ENCODE data around the gene SLC6A7.
A peak's percentile ranks its signal among the peaks of the same experiment; 100 is the strongest.

SLC6A7 gene

DNA sequence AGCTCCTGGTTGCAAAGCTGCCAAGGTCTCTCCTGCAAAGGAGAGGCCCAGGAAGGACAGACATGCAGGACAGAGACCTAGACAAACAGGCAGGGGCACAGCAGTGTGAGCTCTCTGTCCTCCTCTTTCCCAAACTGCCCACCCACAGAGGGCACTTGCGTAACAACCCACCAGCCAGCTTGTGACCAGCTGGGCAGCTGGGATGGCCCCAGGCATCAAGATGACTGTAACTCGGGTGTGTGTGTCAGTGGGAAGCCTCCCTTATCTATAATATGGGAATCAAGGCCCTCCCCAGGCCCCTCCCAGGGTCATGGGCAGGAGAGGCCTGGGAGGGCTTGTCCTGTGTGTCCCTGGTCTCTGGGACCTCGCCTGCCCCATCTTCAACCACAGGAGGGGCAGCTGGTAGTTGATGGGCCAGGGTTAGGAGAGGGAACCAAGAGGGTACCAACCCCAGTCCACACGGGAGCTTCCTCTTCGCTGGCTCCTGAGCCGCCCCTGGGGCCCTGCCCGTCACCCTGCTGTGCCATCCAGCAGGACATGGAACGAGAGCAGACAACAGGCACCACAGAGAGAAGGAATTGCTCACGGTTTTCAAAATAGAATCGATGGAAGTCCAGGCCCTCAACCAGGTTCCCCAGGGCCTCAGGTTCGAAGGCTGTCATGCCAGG lies 37.9 kb downstream of the SLC6A7 start:
- TF ChIP-seq TAF1 (IDR thresholded peaks at IDR 0.05; ENCODE audit: low read depth) (no peak), CEBPB (IDR thresholded peaks at IDR 0.05) (peak; percentile 40; the same call in 1 of the 2 replicates)

DNA sequence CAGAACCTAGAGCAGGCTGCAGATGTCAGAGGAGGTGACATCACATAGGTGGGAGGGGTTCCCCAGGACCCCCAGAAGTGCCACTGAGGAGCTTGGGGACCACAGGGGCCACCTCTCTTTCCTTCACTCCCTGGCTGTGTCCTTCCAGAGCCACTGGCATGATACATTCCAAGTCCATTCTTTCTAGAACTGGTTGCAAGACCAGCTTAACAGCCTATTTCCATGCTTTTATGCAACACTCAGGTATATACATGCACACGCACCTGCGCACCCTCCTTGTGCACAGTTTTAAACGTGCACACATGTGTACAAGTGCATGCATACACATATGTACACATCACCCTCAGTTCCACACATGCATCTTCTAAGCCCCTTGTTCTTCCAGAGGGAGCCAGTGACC lies 39.7 kb downstream of the SLC6A7 start:
- TF ChIP-seq EGR1 (IDR thresholded peaks at IDR 0.05) (no peak), TEAD4 (IDR thresholded peaks at IDR 0.05) (no peak), CEBPB (IDR thresholded peaks at IDR 0.05) (no peak), EP300 (IDR thresholded peaks at IDR 0.05; ENCODE audit: borderline replicate concordance) (no peak), TCF12 (IDR thresholded peaks at IDR 0.05; ENCODE audit: low read depth) (no peak), YY1 (IDR thresholded peaks at IDR 0.05; ENCODE audit: low read depth) (no peak), FOXM1 (IDR thresholded peaks at IDR 0.05; ENCODE audit: borderline replicate concordance, low read depth) (no peak), RAD21 (IDR thresholded peaks at IDR 0.05; ENCODE audit: low read depth) (no peak), ZBTB7A (IDR thresholded peaks at IDR 0.05; ENCODE audit: low read depth) (no peak), NFIC (IDR thresholded peaks at IDR 0.05) (no peak), TAF1 (IDR thresholded peaks at IDR 0.05; ENCODE audit: low read depth) (no peak)
- TF ChIP-seq, protein P1, sequence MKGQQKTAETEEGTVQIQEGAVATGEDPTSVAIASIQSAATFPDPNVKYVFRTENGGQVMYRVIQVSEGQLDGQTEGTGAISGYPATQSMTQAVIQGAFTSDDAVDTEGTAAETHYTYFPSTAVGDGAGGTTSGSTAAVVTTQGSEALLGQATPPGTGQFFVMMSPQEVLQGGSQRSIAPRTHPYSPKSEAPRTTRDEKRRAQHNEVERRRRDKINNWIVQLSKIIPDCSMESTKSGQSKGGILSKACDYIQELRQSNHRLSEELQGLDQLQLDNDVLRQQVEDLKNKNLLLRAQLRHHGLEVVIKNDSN (IDR thresholded peaks at IDR 0.05) = no peak
- TF ChIP-seq, protein P2, sequence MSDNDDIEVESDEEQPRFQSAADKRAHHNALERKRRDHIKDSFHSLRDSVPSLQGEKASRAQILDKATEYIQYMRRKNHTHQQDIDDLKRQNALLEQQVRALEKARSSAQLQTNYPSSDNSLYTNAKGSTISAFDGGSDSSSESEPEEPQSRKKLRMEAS (IDR thresholded peaks at IDR 0.05) = no peak
- TF ChIP-seq, protein P3, sequence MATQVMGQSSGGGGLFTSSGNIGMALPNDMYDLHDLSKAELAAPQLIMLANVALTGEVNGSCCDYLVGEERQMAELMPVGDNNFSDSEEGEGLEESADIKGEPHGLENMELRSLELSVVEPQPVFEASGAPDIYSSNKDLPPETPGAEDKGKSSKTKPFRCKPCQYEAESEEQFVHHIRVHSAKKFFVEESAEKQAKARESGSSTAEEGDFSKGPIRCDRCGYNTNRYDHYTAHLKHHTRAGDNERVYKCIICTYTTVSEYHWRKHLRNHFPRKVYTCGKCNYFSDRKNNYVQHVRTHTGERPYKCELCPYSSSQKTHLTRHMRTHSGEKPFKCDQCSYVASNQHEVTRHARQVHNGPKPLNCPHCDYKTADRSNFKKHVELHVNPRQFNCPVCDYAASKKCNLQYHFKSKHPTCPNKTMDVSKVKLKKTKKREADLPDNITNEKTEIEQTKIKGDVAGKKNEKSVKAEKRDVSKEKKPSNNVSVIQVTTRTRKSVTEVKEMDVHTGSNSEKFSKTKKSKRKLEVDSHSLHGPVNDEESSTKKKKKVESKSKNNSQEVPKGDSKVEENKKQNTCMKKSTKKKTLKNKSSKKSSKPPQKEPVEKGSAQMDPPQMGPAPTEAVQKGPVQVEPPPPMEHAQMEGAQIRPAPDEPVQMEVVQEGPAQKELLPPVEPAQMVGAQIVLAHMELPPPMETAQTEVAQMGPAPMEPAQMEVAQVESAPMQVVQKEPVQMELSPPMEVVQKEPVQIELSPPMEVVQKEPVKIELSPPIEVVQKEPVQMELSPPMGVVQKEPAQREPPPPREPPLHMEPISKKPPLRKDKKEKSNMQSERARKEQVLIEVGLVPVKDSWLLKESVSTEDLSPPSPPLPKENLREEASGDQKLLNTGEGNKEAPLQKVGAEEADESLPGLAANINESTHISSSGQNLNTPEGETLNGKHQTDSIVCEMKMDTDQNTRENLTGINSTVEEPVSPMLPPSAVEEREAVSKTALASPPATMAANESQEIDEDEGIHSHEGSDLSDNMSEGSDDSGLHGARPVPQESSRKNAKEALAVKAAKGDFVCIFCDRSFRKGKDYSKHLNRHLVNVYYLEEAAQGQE (IDR thresholded peaks at IDR 0.05; ENCODE audit: low read depth) = no peak

DNA sequence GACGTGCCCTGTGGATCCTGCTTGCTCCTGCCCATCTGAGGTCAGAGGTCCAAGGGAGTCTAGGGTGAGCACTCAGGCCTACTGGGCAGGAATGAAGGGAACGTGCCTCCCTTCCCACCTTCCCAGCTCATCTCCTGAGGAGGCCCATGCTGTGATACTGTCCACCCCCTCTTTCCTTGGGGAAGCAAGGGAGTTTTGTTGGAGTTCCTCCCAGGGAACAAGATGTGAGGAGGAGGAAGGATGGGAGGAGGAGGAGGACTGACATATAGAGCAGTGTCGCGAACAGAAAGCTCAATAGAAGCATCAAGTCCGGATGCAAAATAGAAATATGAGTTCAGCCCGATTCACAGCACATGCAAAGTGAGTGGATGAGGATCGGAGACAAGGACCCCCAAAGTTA lies 41.0 kb downstream of the SLC6A7 start:
- no peak for TF ChIP-seq CREB1 (IDR thresholded peaks at IDR 0.05; ENCODE audit: low read depth)

DNA sequence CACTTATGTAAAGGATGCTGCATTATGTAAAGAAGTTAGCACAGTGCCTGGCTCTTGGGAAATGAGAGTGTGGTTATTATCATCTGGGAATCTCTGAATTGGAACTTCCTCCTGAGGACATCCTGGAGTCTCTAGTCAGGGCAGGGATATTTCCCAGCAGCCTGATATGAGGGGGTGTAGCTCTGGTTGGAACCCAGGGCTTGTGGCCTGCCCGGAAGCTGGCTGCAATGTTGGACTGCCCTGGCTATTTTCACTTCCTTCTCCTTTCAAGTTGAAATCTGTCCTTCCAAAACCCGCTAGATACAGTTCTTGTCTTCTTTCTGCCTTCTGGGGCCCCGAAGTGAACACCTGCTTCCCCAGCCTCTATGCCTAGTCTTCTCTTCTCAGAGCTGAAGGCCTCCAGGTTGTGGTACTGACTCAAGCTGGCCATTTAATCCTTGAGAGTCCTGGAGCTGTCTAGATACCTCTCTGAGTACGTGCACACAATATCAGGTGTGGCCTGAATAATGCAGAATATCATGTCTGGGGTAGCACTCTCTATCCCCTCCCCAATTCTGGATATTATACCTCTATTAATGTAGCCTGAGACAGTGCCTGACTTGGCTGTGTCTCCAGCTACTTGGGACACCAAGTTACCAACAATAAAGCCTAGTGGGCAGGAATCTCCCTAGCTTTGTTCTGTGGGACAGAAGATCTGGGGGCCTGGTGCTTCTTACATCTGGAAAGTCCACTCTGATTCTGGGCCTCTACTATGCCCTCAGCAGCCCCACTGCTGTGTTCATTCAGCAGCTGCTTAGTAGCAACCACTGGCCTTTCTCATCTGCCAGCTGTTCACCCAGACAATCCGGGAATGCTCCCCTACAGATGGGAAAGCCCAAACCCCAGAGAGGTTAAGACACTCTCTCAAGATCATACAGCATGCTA lies 45.0 kb downstream of the SLC6A7 start:
- TF ChIP-seq FOXM1 (IDR thresholded peaks at IDR 0.05; ENCODE audit: borderline replicate concordance, low read depth) (no peak), TEAD4 (IDR thresholded peaks at IDR 0.05) (no peak), RAD21 (IDR thresholded peaks at IDR 0.05; ENCODE audit: low read depth) (no peak), CEBPB (IDR thresholded peaks at IDR 0.05) (no peak), YY1 (IDR thresholded peaks at IDR 0.05; ENCODE audit: low read depth) (no peak), NFIC (IDR thresholded peaks at IDR 0.05) (no peak)

DNA sequence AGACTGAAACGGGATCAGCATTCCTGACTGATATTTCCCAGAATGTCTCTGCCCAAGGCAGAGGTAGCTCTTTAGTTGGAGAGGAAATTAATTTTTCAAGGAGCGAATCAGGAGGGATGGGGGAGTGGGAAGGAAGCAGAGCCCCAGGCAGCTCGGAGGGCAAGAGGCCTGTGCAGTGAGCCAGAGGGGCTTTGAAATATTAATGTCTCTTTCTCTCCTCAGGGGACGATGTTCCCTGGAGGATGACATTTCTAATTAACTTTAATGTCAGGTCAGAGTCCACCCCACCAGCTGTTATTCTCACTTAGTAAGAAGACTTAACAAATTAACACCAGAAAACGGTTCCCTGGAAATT lies 45.6 kb downstream of the SLC6A7 start:
- TF ChIP-seq CREB1 (IDR thresholded peaks at IDR 0.05; ENCODE audit: low read depth) (no peak), TCF12 (IDR thresholded peaks at IDR 0.05; ENCODE audit: low read depth) (no peak), RAD21 (IDR thresholded peaks at IDR 0.05; ENCODE audit: low read depth) (no peak), EP300 (IDR thresholded peaks at IDR 0.05; ENCODE audit: borderline replicate concordance) (no peak), YY1 (IDR thresholded peaks at IDR 0.05; ENCODE audit: low read depth) (no peak)

DNA sequence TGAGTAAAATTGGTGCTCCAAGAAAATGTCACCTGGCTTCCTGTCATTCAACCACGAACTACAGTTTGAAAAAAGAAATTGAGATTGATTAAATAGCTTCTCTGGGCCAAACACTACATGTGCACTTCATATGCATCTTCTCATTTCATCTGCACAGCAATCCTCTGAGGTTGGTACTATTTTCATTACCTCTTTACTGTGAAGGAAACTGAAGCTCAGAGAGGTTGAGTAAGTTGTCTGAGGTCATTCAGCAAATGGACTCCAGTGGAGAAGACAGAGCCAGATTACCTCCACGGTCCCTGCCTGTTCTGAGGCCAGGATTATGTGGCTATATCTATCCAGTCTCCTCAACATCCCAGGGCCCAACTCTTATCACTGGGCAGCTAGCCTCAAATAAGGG lies 46.5 kb downstream of the SLC6A7 start:
- TF ChIP-seq TAF1 (IDR thresholded peaks at IDR 0.05; ENCODE audit: low read depth) (no peak), NFIC (IDR thresholded peaks at IDR 0.05) (no peak), EP300 (IDR thresholded peaks at IDR 0.05; ENCODE audit: borderline replicate concordance) (no peak), TEAD4 (IDR thresholded peaks at IDR 0.05) (no peak), ZBTB7A (IDR thresholded peaks at IDR 0.05; ENCODE audit: low read depth) (no peak), FOXM1 (IDR thresholded peaks at IDR 0.05; ENCODE audit: borderline replicate concordance, low read depth) (no peak), EGR1 (IDR thresholded peaks at IDR 0.05) (no peak), CREB1 (IDR thresholded peaks at IDR 0.05; ENCODE audit: low read depth) (no peak), YY1 (IDR thresholded peaks at IDR 0.05; ENCODE audit: low read depth) (no peak), TCF12 (IDR thresholded peaks at IDR 0.05; ENCODE audit: low read depth) (no peak), RAD21 (IDR thresholded peaks at IDR 0.05; ENCODE audit: low read depth) (no peak)
- TF ChIP-seq, protein P2 (IDR thresholded peaks at IDR 0.05) = no peak
- TF ChIP-seq, protein P3 (IDR thresholded peaks at IDR 0.05; ENCODE audit: low read depth) = no peak

Measured in Ishikawa (cell line).